Keratinocyte (primary cell): ENCODE data around the gene KRT73. TPM values are rescaled to one million over a fixed set of nuclear protein-coding genes. Genes with fewer than 3 reads are reported as not detected.

Source experiments
- DNase-seq: peaks from one replicate; pipeline ENCODE4 v3.0.0-alpha.2; 2011; ENCODE audit warnings: low read depth, missing footprints, low spot score
- FAIRE-seq: peaks from 2 replicates; lab custom pipeline; 2011; peaks lifted over from hg19 to GRCh38; lab: Jason Lieb, UNC
- H2AFZ ChIP-seq: 2 replicates; pipeline ENCODE4 v1.6.0; 2012; ENCODE audit warnings: low read length, control low read depth, inconsistent platforms; ENCODE audit not compliant: control insufficient read depth
- H3K27ac ChIP-seq: 2 replicates; pipeline ENCODE4 v1.5.1; 2011; ENCODE audit warnings: low read length; ENCODE audit not compliant: control insufficient read depth, insufficient read depth
- H3K27me3 ChIP-seq: 3 replicates; pipeline ENCODE4 v1.6.0; 2011; ENCODE audit warnings: low read length; ENCODE audit not compliant: control insufficient read depth, insufficient read depth; ENCODE audit errors: extremely low read depth
- H3K36me3 ChIP-seq, 2 experiments: 2 replicates in 1 of 2; 3 replicates in 1 of 2; pipeline ENCODE4 v1.5.1; 2011; ENCODE audit warnings: low read length in 2 of 2, mild to moderate bottlenecking in 1 of 2; ENCODE audit not compliant: control insufficient read depth in 2 of 2, insufficient read depth in 2 of 2; ENCODE audit errors: extremely low read depth in 1 of 2
- H3K4me1 ChIP-seq: 3 replicates; pipeline ENCODE4 v1.5.1; 2011; ENCODE audit warnings: low read length; ENCODE audit not compliant: control insufficient read depth, insufficient read depth; ENCODE audit errors: extremely low read depth
- H3K4me2 ChIP-seq: 3 replicates; pipeline ENCODE4 v1.6.0; 2011; ENCODE audit warnings: low read depth, low read length; ENCODE audit not compliant: control insufficient read depth, insufficient read depth; ENCODE audit errors: extremely low read depth
- H3K4me3 ChIP-seq, 3 experiments: fragments of 200-600 bp in 1 of 3; sonication (generic) in 1 of 3; 2 replicates in 2 of 3; 3 replicates in 1 of 3; pipeline ENCODE4 v1.5.1; 2011 to 2016; ENCODE audit warnings: low read length in 3 of 3, mild to moderate bottlenecking in 3 of 3, control low read depth in 2 of 3, inconsistent platforms in 1 of 3, low read depth in 1 of 3, mixed read lengths in 1 of 3, mixed run types in 1 of 3, moderate library complexity in 1 of 3; ENCODE audit not compliant: control insufficient read depth in 2 of 3, insufficient read depth in 2 of 3; ENCODE audit errors: extremely low read depth in 1 of 3
- H3K79me2 ChIP-seq: 2 replicates; pipeline ENCODE4 v1.6.0; 2012; ENCODE audit warnings: low read length; ENCODE audit not compliant: control insufficient read depth, insufficient read depth
- H3K9ac ChIP-seq: 3 replicates; pipeline ENCODE4 v1.6.0; 2011; ENCODE audit warnings: low read length; ENCODE audit not compliant: control insufficient read depth, insufficient read depth; ENCODE audit errors: extremely low read depth
- H3K9me1 ChIP-seq: 3 replicates; pipeline ENCODE4 v1.6.0; 2011; ENCODE audit warnings: low read length; ENCODE audit not compliant: control insufficient read depth, insufficient read depth; ENCODE audit errors: extremely low read depth
- H3K9me3 ChIP-seq: 2 replicates; pipeline ENCODE4 v1.5.1; 2012; ENCODE audit warnings: low read depth, low read length; ENCODE audit not compliant: control insufficient read depth
- H4K20me1 ChIP-seq: 3 replicates; pipeline ENCODE4 v1.6.0; 2011; ENCODE audit warnings: low read length; ENCODE audit not compliant: control insufficient read depth, insufficient read depth; ENCODE audit errors: extremely low read depth
- CTCF ChIP-seq, 3 experiments: IDR thresholded peaks in 1 of 3; conservative IDR thresholded peaks in 1 of 3; optimal IDR thresholded peaks in 1 of 3; 2 replicates in 2 of 3; 3 replicates in 1 of 3; pipeline versions ENCODE3 to v1.5.1; 2011; ENCODE audit warnings: low read length in 3 of 3, mild to moderate bottlenecking in 3 of 3, moderate library complexity in 2 of 3, control low read depth in 1 of 3, inconsistent platforms in 1 of 3; ENCODE audit not compliant: insufficient read depth in 2 of 3; ENCODE audit errors: extremely low read depth in 1 of 3
- EZH2 ChIP-seq: IDR thresholded peaks from one replicate; pipeline ENCODE4 v1.6.1; 2012; ENCODE audit warnings: inconsistent platforms, mild to moderate bottlenecking, low read length, moderate library complexity
- dilution Hi-C: fragments of 300-500 bp; cut with MboI; formaldehyde crosslinking; loops from one replicate; pipeline ENCODE4 v1.7.0; 2020; ENCODE audit warnings: low sequenced_read_pairs; ENCODE audit not compliant: extremely low pct_ligation_motif_present
- polyA plus RNA-seq, 5 experiments: library from polyadenylated mRNA; depleted of rRNA in 3 of 5; stranded (reverse) in 3 of 5; stranded (forward) in 1 of 5; unstranded in 1 of 5; fragments of >200 nt; gene quantifications; 1 replicate in 1 of 5; 2 replicates in 3 of 5; 3 replicates in 1 of 5; pipeline versions ENCODE4 v1.2.1 to v1.2.3, GENCODE V29; 2011 to 2012; ENCODE audit warnings: missing spikeins in 2 of 5, low read depth in 1 of 5, low replicate concordance in 1 of 5

Gene KRT73
- polyA plus RNA-seq, 1 donor (not counting 4 experiments of a cell fraction or from before 2014, with no cell fraction given): 0.03 TPM

DNA sequence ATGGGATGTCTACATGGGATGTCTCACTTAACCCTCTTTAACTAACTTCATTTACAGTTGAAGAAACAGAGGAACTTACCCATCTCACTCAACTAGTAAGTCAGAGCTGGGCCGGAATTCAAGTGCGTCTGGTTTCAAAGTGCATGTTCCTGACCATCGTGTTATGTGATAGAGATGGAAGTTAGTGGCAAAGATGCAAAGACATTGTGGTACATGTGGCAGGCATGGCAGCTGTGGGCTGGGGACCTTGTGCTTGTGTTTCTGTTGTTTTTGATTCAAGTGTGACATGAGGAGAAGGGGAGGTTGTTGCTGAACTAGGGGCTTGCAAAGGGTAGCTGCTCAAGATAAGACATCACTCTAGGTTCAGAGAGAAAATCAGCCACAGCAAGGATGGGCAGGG lies 42.4 kb downstream of the KRT73 start:
- Histone ChIP-seq H3K27ac (no peak overlapping the region), H2AFZ (no peak overlapping the region), H3K9me1 (peaks cover under 1% of the 10 kb centered on the region), H3K4me2 (no peak overlapping the region), H3K9me3 (no peaks in the 10 kb centered on the region), H3K9ac (no peak overlapping the region), H3K4me1 (peaks cover 29% of the 10 kb centered on the region), H3K4me3 (no peak overlapping the region), H3K27me3 (no peaks in the 10 kb centered on the region), H4K20me1 (no peaks in the 10 kb centered on the region), H3K79me2 (no peaks in the 10 kb centered on the region), H3K36me3 (no peaks in the 10 kb centered on the region)
- TF ChIP-seq CTCF (optimal IDR thresholded peaks at IDR 0.05 in 1 of 3, IDR thresholded peaks at IDR 0.05 in 1 of 3, conservative IDR thresholded peaks at IDR 0.05 in 1 of 3; ENCODE audit: extremely low read depth in 1 of 3, insufficient read depth in 2 of 3, low read length in 3 of 3) (no peak), EZH2 (no peak)
- peak; percentile 62 for FAIRE-seq
- dilution Hi-C loops: no loop called here
- no peak for DNase-seq

DNA sequence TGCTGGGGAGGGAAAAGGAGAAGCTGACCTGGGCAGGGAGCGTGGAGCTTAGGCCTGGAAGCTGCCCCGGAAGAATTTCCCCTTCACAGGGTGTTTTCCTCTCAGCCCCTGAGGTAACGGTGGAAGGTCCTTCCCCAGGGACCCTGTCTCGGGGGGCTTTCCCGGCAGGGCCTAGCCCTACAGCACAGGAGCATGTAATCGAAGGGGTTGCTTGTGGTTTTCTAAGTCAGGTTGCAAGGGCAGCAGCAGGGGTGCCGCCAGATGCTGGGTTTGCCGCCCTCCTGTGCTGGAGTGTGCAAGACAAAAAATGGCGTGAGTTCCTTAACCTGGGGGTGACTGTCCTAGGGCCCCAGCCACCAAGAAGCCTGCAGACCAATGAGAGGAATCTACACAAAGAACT lies 43.1 kb downstream of the KRT73 start:
- H3K4me1 ChIP-seq: peaks cover 22% of the 10 kb centered on the region
- no peaks in the 10 kb centered on the region for H4K20me1 ChIP-seq
- no peak overlapping the region for H3K27ac ChIP-seq
- no peak overlapping the region for H3K4me3 ChIP-seq
- H3K79me2 ChIP-seq: no peaks in the 10 kb centered on the region
- DNase-seq: no peak
- dilution Hi-C loops: no loop called here
- no peaks in the 10 kb centered on the region for H3K36me3 ChIP-seq
- no peak overlapping the region for H2AFZ ChIP-seq
- no peak overlapping the region for H3K4me2 ChIP-seq
- no peaks in the 10 kb centered on the region for H3K9me3 ChIP-seq
- no peak overlapping the region for H3K9ac ChIP-seq
- no peaks in the 10 kb centered on the region for H3K9me1 ChIP-seq
- no peak for FAIRE-seq
- no peaks in the 10 kb centered on the region for H3K27me3 ChIP-seq
- no peak for TF ChIP-seq EZH2
- no peak for TF ChIP-seq CTCF (optimal IDR thresholded peaks at IDR 0.05 in 1 of 3, IDR thresholded peaks at IDR 0.05 in 1 of 3, conservative IDR thresholded peaks at IDR 0.05 in 1 of 3; ENCODE audit: extremely low read depth in 1 of 3, insufficient read depth in 2 of 3, low read length in 3 of 3)
